Measurements from ENCODE around the gene ACLY.

The ACLY gene

DNA sequence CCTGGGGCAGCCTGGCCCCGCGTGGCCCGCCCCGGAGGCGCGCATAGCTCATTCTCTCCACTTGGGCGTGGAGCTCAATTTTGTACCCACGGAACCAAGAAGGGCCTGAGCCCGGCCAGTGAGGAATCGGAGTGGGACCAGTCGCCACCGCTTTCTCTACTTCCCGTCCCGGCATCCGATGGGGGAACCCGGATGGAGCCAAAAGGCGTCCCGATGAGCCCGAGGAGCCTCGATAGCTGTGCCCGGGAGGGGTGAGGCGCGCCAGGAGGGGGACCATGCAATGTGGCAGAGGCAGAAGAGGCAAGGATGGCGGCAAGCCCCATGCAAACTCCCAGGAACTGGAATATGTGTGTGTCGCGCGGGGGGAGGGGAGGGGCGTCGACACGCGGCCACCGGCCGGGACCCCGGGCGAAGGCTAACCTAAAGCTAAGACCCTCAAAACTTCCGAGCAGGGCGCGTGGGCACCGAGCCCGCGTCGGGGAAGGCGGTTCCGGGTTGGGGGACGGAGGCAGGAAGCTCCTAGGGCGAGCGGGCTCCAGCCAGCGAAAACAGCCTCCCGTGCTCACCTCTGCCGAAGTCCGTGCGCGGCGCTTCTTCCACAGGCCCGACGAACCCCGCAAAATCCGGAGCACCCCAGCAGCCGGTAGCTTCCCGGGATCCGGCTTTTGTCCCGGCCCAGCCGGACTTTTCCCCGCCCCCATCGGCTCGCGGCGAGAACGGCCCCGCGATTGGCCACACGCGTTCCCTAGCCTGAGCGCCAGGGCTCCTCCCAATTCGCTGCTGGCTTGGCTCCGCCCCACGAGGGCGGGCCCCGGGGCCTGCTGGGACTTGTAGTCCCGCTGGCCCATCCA, at the start of gene ACLY:
TSS of gene ACLY (minus strand) at position 638 of the 851 bp plus-strand sequence. CDS start 5,078 bp downstream, outside the sequence.
- peak; percentile 97 for DNase-seq

DNA sequence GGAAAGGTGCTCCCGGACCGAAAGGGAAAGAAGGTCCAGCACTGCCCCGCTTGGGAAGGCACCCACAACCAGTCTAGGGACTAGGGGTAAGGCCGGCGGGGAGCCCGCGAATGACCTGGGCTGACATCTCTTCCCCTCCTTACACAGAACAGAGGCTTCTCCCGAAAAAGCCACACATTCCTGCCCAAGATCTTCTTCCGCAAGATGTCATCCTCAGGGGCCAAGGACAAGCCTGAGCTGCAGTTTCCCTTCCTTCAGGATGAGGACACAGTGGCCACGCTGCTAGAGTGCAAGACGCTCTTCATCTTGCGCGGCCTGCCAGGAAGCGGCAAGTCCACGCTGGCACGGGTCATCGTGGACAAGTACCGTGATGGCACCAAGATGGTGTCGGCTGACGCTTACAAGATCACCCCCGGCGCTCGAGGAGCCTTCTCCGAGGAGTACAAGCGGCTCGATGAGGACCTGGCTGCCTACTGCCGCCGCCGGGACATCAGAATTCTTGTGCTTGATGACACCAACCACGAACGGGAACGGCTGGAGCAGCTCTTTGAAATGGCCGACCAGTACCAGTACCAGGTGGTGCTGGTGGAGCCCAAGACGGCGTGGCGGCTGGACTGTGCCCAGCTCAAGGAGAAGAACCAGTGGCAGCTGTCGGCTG, 49.3 kb upstream of the ACLY start:
- no peak for DNase-seq

DNA sequence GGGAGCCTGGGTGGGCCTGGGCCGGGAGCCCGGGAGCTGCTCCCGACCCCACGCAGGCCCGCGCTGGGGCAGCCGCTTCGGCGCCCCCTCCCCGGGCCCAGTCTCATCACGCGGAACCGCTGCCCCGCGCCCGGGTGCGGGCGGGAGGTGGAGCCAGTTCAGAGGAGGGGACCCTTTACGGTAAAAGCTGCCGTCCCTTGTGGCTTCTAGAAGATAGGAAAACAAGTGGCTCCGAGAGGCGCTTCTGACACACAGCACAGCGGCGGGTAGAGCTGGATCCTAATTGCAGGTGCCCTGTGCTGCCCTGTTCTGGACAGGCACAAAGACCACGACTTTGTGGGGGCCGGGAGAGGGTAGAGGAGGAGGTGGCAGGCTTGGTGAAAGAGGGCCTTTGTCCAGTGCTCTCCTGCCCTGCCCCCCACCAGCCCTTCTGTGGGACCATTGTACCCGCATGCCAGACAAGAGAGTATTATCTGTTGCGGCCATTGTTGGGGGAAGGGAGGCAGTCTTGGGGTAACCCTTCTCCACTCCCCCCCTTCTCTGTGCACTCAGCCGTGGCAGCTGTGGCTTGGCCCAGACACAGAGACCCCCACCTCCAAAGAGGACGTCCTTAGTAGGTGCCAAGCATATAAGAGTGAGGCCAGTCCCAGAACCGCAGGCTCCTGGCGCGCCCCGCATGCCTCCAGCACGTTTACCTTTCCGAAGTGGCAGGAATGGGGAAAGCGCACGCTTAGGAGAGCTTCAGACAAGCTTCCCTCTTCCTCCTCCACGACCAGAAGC, 48.6 kb upstream of the ACLY start:
- DNase-seq, result peak; percentile 60

DNA sequence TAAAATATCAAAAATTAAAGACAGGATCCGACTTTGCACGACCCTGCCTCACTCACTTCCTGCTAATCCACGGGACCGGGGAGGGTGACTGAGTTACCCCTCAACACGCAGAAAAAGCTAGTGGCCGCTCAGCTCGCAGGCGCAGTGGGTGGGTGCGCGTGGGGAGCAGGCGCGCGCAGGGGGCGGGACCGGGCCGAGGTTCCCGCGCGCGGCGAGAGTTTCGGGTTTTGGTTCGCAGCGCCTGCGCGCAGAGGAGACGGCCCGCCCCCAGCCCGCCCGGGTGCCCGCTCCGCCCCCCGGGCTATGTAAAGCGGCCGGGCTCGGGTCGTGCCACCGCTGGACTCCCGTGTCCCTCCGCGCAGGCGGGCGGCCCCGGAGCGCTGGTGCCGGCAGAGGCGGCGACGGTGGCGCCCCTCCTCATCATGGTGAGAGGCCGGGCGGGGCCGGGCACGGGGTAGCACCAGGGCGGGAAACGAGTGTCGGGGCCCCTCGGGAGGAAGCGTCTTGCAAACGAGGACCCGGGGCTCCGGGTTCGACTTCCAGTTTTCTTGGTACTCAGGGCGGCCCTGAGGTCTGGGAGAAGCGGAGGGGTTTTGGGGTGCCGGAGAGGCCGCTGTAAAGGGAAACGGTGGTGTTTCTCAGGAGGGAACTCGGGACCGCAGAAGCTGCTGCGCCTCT, 47.9 kb upstream of the ACLY start, which contains the start of gene CNP:
TSS of gene CNP (plus strand) at position 333 of the 678 bp plus-strand sequence. CDS start at position 423, 90 bp downstream.
- peak; percentile 93 for DNase-seq

DNA sequence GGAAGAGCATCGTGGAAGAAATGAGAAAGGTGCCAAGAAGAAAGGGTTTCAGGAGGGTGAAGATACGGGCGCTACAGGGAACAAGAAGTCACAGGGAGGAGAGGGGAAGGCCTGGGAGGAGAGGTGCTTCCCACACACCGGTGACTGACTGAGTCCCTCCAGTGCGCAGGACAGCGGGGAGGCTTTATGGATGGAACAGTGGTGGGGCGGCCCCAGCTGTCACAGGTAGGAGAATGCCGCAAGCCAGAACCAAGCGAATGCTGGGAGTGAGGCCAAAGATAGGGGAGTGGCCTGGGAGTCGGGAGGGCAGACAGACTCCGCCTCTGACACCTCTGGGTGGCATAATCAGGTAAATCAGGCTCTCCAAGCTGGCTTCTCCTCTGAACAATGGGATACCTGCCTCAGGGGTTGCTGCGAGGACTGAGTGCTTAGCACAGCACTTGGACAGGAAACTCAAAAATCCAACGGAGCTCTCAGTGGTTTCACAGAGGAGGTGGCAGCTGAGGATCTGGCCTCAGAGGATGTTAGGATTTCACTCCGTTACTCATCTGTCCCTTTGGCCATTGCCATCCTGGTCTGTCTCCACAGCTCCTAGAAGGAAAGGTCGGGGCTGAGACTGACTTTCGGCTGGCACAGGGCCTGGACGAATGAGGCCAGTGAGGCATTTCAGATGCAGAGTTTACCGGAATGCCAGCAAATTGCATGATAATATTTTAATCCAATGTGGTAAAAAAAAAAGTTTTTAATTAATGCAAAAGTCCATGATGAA, 47.1 kb upstream of the ACLY start:
- DNase-seq, result peak; percentile 80

DNA sequence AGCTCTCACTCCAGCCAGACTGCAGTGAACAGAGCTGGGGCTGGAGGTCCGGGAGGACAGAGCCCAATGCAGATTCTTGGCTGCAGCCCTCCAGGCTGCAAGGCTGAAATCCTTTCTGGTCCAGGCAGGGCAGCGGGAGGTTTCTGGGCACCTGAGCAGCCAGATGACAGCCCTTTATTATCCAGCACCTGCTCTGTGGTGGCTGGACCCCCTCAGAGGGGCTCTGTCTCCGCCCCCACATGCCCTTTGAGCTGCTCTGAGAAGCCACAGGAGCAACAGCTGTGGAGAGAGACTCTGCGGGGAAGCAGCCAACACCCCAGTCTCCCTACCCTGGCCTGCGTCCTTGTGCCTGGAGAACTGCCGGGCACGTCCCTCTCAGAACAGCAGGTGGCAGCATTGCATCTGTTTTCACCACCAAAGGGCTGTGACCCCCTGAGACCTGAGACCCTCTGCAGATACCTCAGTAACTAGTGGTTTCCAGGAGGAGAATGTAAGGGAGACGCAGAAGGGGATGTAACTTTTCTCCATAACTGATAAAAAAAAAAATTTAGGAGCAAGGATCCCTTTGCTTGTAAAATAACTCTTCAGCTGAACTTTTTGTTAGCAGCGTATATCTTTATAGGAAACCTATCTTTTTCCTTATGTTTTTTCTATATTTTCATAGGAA, 44.1 kb upstream of the ACLY start:
- DNase-seq, result peak; percentile 75

DNA sequence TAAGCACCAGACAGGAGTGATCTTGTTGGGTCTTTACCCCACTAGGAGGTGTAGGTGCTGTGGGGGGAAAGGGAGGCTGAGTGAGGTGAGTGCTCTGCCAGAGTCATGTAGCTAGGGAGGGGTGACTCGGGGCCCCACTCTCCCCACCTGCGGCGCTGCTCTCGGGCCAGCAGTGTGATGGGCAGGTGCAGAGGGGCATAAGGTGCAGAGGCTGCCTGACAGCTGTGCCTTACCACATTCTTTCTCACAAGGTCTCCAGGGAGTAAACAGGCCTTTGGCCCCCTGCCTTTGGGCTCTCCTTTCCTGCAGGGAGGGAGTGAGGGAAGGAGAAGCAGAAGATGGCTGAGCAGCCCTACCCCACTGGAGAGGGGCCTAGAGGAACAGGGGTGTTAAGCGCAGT, 43.4 kb upstream of the ACLY start:
- DNase-seq, result no peak

DNA sequence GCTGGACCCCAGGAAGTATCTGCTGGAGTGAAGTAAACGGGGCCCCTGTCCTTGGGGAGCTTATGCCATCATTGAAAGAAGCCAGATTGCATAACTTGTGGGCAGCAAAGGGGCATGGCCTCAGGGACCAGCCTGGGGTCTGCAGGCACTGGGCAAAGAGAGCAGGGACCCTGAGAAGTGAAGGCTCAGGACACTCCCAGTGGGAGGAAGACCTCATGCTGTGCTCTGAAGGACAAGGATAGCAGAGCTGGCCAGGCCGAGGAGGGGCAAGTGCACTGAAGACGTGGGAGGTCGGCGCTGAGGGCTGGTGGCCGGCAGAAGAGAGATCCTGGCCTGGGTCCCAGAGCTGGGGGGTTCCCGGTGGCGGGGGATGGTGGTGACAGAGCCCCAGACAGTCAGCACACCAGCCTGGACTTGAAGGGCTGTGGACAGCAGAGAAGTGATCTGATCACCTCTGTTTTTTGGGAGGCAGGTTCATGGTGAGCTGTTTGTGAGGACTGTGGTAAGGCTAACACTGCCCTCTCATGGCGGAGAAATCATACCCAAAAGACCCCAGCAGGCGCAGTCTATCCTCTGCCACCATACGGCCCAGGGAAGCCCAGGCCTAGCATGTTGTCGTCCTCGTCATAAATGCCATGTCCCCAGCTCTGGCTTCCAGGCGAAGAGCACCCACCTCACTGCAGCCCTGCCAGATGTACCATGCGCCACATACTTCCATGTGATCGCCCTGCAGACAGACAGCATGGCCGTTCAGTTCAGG, 40.8 kb upstream of the ACLY start:
- DNase-seq, result no peak

DNA sequence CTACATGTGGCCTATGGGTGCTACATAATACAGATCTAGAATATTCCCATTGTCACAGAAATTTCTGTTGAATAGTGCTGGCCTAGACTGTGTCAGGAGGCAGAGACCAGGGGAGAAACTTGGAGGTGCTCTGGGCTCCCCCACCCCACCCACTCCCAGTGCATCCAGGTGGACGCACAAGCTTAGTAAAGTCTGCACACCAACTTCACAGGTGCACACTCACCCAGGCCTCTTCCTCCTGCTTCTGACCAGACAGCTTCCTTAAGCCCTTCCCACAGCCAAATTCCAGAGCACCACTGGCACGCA, 40.2 kb upstream of the ACLY start:
- no peak for DNase-seq

DNA sequence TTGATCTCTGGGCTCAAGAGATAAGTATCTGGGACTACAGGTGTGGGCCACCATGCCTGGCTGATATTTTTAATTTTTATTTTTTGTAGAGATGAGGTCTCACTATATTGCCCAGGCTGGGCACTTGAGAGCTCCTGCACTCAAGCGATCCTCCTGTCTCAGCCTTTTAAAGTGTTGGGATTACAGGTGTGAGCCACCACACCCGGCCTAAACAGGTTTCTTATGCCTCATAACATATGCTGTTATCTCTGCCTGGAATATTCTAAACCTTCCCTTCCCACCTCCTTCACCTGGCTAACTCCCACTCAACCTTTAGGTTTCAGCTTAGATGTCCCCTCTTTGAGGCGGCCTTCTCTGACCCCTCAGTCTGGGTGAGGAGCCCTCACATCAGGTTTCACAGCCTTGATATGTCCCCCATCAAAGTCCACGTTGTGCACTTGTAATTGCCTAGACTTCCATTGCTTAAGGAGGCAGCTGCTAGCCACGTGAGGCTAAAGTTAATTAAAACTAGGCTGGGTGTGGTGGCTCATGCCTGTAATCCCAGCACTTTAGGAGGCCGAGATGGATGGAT, 39.2 kb upstream of the ACLY start:
- no peak for DNase-seq

DNA sequence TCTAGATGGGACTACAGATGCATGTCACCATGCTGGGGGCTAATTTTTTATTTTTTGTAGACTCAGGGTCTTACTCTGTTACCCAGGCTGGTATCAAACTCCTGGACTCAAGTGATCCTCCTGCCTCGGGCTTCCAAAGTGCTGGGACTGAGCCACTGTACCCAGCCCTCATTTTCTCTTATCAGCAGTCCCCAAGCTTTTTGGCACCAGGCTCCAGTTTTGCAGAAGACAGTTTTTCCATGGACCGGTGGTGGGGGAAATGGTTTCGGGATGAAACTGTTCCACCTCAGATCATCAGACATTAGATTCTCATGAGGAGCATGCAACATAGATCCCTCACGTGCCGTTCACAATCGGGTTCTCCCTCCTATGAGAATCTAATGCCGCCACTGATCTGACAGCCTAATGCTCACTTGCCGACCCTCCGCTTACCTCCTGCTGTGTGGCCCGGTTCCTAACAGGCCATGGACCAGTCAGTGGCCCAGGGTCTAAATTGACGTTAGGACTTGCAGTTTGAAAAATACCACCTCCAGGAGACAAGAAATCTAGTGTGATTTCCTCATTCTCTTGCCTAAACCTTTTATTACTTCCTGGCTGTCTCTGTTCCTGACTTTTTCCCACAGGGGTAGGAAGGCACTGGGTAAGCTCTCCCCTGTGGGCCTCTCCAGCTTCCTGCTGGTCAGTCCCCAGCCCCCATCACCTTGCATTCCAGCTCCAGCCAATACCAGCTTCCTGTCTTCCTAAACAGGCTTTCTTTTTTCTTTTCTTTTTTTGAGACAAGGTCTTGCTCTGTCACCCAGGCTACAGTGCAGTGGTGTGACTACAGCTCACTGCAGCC, 38.5 kb upstream of the ACLY start:
- DNase-seq, result no peak

DNA sequence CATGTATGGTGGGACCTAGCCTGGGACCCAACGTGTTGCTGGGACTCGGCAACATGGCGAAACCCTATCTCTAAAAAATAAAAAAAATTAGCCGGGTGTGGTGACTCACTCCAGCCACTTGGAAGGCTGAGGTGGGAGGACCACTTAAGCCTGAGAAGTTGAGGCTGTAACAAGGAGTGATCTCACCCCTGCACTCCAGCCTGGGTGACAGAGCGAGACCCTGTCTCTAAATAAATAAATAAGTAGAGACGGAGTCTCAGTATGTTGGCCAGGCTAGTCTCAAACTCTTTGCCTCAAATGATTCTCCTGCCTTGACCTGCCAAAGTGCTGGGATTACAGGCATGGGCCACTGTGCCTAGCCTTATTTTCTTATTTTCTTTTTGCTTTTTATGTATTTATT, 37.8 kb upstream of the ACLY start:
- no peak for DNase-seq

DNA sequence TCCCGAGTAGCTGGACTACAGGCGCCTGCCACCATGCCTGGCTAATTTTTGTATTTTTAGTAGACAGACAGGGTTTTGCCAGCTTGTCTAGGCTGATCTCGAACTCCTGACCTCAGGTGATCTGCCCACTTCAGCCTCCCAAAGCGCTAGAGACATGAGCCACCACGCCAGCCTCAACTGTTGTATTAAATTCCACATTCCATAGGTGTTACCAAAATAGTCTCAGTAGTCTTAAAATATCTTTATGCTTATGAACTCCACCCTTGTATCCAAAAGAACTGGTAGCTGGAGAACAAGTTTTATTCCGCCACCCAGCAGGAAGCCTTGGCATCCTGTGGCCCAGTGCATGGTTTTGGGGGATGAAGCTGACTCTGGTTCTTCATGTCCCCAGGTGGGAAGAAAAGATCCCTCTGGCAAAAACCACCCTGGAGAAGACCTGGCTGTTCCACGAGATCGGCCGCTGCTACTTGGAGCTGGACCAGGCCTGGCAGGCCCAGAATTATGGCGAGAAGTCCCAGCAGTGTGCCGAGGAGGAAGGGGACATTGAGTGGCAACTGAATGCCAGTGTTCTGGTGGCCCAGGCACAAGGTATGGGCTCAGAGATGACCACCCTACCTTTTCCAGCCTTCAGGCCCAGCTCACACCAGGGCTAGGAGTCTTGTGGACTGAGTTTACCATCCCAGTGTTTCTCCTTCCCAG, 30.2 kb upstream of the ACLY start:
- DNase-seq, result no peak

DNA sequence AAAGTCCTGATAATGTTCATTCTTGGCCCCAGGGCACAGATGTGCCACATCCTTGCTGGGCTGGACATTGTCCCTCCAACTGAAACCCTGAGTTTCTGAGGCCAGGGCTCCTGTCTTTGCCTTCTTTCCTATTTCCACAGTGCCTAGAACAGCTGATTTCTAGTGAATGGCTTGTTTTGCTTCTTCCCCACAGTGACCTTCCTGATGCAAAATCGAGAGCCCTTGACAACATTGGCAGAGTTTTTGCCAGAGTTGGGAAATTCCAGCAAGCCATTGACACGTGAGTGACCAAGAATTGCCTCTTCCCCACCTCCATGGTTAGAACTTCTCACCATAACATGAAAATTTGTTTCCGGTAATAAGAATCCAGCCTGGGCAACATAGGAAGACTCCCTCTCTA, 26.2 kb upstream of the ACLY start:
- no peak for DNase-seq

DNA sequence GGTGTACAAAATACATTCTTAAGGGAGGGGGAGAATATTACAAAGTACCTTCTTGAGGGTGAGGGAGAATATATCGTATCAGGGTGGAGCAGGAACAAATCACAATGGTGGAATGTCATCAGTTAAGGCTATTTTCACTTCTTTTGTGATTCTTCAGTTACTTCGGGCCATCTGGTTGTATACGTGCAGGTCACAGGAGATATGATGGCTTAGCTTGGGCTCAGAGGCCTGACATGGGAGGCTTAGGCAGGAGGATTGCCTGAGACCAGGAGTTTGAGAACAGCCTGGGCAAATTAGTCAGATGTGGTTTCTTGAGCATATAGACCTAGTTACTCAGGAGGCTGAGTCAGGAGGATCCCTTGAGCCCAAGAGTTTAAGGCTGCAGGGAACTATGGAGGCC, 24.7 kb upstream of the ACLY start:
- DNase-seq, result no peak

DNA sequence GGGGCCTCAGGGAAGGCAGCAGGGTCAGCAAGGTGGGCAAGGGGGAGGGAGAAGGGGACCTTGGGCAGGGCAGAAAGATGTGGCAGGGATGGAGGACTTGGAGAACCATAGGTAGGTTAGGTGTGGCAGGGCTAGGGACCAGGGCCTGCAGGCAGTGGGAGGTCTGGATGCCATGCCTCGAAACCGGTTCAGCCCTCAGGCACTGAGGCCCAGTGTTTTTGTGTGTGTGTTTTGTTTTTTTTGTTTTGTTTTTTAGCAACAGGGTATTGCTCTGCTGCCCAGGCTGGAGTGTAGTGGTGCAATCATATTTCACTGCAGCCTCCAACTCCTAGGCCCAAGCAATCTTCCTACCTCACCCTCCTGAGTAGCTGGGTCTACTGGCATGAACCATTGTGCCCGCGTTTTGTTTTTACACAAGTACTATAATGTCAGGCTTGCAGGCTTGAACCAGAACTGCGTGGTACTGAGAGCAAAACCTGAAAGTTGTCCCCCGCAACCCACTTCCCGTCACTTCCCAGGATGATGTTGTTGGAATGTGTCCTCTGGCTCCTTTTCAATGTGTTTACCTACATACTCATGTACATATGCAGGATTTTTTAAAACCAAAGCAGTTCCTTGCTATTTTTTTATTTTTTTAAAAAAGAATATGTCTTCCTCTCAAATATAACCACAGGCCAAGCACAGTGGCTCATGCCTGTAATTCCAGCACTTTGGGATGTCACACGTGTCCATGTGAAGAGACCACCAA, 24.0 kb upstream of the ACLY start:
- DNase-seq, result no peak

DNA sequence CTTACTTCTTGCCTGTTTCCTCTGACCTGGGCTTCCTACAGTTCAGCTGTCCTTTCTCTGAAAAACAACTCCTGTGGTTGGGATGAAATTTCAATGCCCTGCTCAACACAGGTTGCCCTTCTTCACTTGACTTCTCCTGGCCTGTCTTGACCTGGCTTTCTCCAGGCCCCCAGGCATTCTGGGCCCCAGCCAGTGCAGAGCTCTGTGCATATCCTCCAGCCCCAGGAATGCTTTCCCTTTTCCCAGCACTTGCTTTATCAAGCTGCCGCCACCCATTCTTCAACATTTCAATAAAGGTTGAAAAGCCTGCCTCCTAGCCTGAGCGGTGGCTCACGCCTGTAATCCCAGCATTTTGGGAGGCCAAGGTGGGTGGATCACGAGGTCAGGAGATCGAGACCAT, 22.4 kb upstream of the ACLY start:
- no peak for DNase-seq

DNA sequence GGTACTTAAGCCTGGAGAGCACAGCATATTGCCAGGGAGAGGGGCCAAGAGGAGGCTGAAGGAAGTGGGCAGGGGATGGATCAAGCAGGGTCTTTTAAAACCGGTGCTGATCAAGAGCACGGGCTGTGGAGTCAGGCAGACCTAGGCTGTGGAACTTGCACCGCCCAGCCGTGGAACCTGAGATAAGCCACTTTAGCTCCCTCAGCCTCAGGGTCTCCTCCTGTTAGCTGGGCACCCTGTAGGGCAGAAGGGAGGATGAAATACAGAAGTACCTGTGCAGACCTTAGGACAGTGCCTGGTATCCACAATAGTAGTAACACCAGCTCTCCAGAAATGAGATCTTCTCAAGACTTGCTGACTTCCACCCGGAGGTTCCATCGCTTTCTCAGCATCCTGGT, 20.9 kb upstream of the ACLY start:
- no peak for DNase-seq
